GM23338 (cell line): ENCODE data around the gene COPS6. TPM values are rescaled to one million over a fixed set of nuclear protein-coding genes. Genes with fewer than 3 reads are reported as not detected.

ENCODE experiments used
- ATAC-seq: fragments of 200-7000 bp; cut with Tn5 transposase; 3 replicates; pipeline ENCODE4 v1.9.1; 2020
- DNase-seq: peaks from one replicate; pipeline ENCODE4 v3.0.0-alpha.2; 2015; ENCODE audit warnings: low spot score
- H2AFZ ChIP-seq: fragments of 200-600 bp; sonication (generic); 2 replicates; pipeline ENCODE4 v1.8.0; 2016; ENCODE audit warnings: antibody characterized with exemption, mild to moderate bottlenecking, moderate library complexity
- H3F3A ChIP-seq: fragments of 200-600 bp; sonication (generic); replicated peaks from 2 replicates; pipeline ENCODE4 v1.8.0; 2017; ENCODE audit warnings: antibody characterized with exemption, mixed run types, low read depth
- H3K27ac ChIP-seq: fragments of 200-600 bp; sonication (generic); 2 replicates; pipeline ENCODE4 v1.6.1; 2016; ENCODE audit warnings: low read depth
- H3K27me3 ChIP-seq: fragments of 200-600 bp; sonication (generic); 2 replicates; pipeline ENCODE4 v1.8.0; 2016; ENCODE audit warnings: mild to moderate bottlenecking, mixed run types, moderate library complexity; ENCODE audit not compliant: insufficient read depth
- H3K36me3 ChIP-seq: fragments of 200-600 bp; sonication (generic); 2 replicates; pipeline ENCODE4 v1.8.0; 2016; ENCODE audit warnings: mild to moderate bottlenecking; ENCODE audit not compliant: insufficient read depth
- H3K4me1 ChIP-seq: fragments of 200-600 bp; sonication (generic); 2 replicates; pipeline ENCODE4 v1.8.0; 2016; ENCODE audit warnings: mild to moderate bottlenecking, moderate library complexity; ENCODE audit not compliant: insufficient read depth
- H3K4me2 ChIP-seq: fragments of 200-600 bp; sonication (generic); 2 replicates; pipeline ENCODE4 v1.7.1; 2017; ENCODE audit warnings: mixed run types
- H3K4me3 ChIP-seq: fragments of 200-600 bp; sonication (generic); 2 replicates; pipeline ENCODE4 v1.6.1; 2016; ENCODE audit warnings: mixed run types
- H3K79me2 ChIP-seq: fragments of 200-600 bp; sonication (generic); replicated peaks from 2 replicates; pipeline ENCODE4 v1.8.0; 2017; ENCODE audit warnings: mild to moderate bottlenecking; ENCODE audit not compliant: insufficient read depth
- H3K9me2 ChIP-seq: fragments of 200-600 bp; sonication (generic); 2 replicates; pipeline ENCODE4 v1.8.0; 2017; ENCODE audit not compliant: insufficient read depth
- H4K20me1 ChIP-seq: fragments of 200-600 bp; sonication (generic); replicated peaks from 2 replicates; pipeline ENCODE4 v1.8.0; 2017; ENCODE audit warnings: mild to moderate bottlenecking; ENCODE audit not compliant: insufficient read depth
- H3K27ac Mint-ChIP-seq: 2 replicates; pipeline ENCODE4 v1.8.0; 2020; ENCODE audit warnings: inconsistent platforms, mild to moderate bottlenecking, moderate library complexity, mixed read lengths
- H3K27me3 Mint-ChIP-seq: 3 replicates; pipeline ENCODE4 v1.8.0; 2022; ENCODE audit warnings: low read depth, mild to moderate bottlenecking, moderate library complexity, mixed read lengths, inconsistent platforms; ENCODE audit not compliant: insufficient read depth, poor library complexity
- H3K36me3 Mint-ChIP-seq: 3 replicates; pipeline ENCODE4 v1.8.0; 2021; ENCODE audit warnings: low read depth, mild to moderate bottlenecking, inconsistent platforms, moderate library complexity, mixed read lengths
- H3K4me1 Mint-ChIP-seq: 3 replicates; pipeline ENCODE4 v1.8.0; 2020; ENCODE audit warnings: mild to moderate bottlenecking, inconsistent platforms, mixed read lengths
- H3K4me3 Mint-ChIP-seq: 3 replicates; pipeline ENCODE4 v1.8.0; 2021; ENCODE audit warnings: moderate library complexity, mild to moderate bottlenecking, inconsistent platforms, mixed read lengths
- H3K9me3 Mint-ChIP-seq: 3 replicates; pipeline ENCODE4 v1.8.0; 2020; ENCODE audit warnings: moderate library complexity, mild to moderate bottlenecking, inconsistent platforms, mixed read lengths
- CREB1 ChIP-seq: fragments of 250-450 bp; sonication (Bioruptor Pico); IDR thresholded peaks from 2 replicates; pipeline ENCODE4 v1.5.0; 2020; ENCODE audit warnings: low read depth, mild to moderate bottlenecking, moderate library complexity
- EZH2 ChIP-seq: fragments of 200-600 bp; sonication (generic); IDR thresholded peaks from one replicate; pipeline ENCODE4 v1.8.0; 2017; ENCODE audit warnings: antibody characterized with exemption, mild to moderate bottlenecking, low read depth; ENCODE audit not compliant: unreplicated experiment
- EZH2phosphoT487 ChIP-seq: fragments of 200-600 bp; sonication (generic); IDR thresholded peaks from one replicate; pipeline ENCODE4 v1.8.1; 2018; ENCODE audit warnings: antibody characterized with exemption; ENCODE audit not compliant: unreplicated experiment
- JUNB ChIP-seq: IDR thresholded peaks from one replicate; pipeline ENCODE4 v1.6.1; 2016; ENCODE audit warnings: antibody characterized with exemption; ENCODE audit not compliant: unreplicated experiment
- NANOG ChIP-seq: IDR thresholded peaks from 2 replicates; pipeline ENCODE4 v1.6.1; 2016; ENCODE audit warnings: antibody characterized with exemption, borderline replicate concordance
- POLR2AphosphoS5 ChIP-seq: IDR thresholded peaks from 2 replicates; pipeline ENCODE4 v1.6.1; 2016; ENCODE audit warnings: antibody characterized with exemption, low read depth
- STAT1 ChIP-seq: IDR thresholded peaks from one replicate; pipeline ENCODE4 v1.6.1; 2016; ENCODE audit warnings: antibody characterized with exemption; ENCODE audit not compliant: unreplicated experiment
- ZNF114 ChIP-seq: fragments of 250-450 bp; sonication (Bioruptor Pico); IDR thresholded peaks from 2 replicates; pipeline ENCODE4 v1.5.0; 2020; ENCODE audit warnings: mild to moderate bottlenecking, moderate library complexity
- ZNF331 ChIP-seq: fragments of 250-450 bp; sonication (Bioruptor Pico); IDR thresholded peaks from 2 replicates; pipeline ENCODE4 v1.5.0; 2020; ENCODE audit warnings: low read depth, mild to moderate bottlenecking, moderate library complexity
- polyA plus RNA-seq: library from polyadenylated mRNA; unstranded; fragments of >200 nt; fragmentation: Nextera tagmentation; extraction: Ambion mirVana; gene quantifications from 2 replicates; pipeline ENCODE4 v1.2.1, GENCODE V29; 2016
- total RNA-seq: library from RNA; depleted of rRNA; stranded (reverse); fragments of >200 nt; shearing (Covaris generic); gene quantifications from 2 replicates; pipeline ENCODE4 v1.2.3, GENCODE V29; 2014
- TF ChIP-seq, protein P1 (sequence below), 2 experiments: fragments of 200-600 bp in 1 of 2; sonication (generic) in 1 of 2; conservative IDR thresholded peaks; 2 replicates each; pipeline versions ENCODE4 v1.5.1 to v1.6.1; 2016 to 2017; ENCODE audit warnings: antibody characterized with exemption in 2 of 2, low read depth in 2 of 2, mild to moderate bottlenecking in 2 of 2, moderate library complexity in 1 of 2
- TF ChIP-seq, protein P2 (sequence below): fragments of 250-450 bp; sonication (Bioruptor Pico); IDR thresholded peaks from 2 replicates; pipeline ENCODE4 v1.5.0; 2020; ENCODE audit warnings: mild to moderate bottlenecking, moderate library complexity
- TF ChIP-seq, protein P3 (sequence below): IDR thresholded peaks from one replicate; pipeline ENCODE4 v1.6.1; 2018; ENCODE audit warnings: antibody characterized with exemption; ENCODE audit not compliant: unreplicated experiment
- TF ChIP-seq, protein P4 (sequence below): IDR thresholded peaks from 2 replicates; pipeline ENCODE4 v1.6.1; 2016; ENCODE audit warnings: antibody characterized with exemption

COPS6 gene
- total and polyA plus RNA-seq, 2 experiments from 2014 or later: 89.8 to 198 TPM

DNA sequence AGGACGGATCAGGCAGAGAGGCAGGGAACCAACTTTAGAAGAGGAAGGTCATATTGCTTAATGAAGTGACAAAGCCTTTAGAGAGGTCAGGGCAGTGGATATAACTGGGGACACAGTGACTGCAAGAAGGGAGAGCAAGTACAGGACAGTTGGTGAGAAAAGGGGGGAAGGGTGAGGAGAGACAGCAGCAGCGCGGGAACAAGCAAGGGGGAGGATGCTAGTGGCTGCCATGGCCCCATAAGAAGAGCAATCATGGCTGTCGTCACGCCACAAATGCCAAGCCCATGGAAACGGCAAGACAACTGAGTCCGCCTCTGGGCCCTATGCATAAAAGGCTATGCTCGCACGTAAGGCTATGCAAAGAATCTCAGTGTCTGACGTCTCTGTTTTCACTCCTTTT lies 16.3 kb upstream of the COPS6 start:
- no peak for DNase-seq
- TF ChIP-seq POLR2AphosphoS5 (no peak), EZH2phosphoT487 (no peak), JUNB (no peak), STAT1 (no peak), ZNF114 (no peak), CREB1 (CRISPR knock-in tag) (no peak), EZH2 (no peak), NANOG (no peak), ZNF331 (CRISPR knock-in tag) (no peak)
- TF ChIP-seq, protein P1, sequence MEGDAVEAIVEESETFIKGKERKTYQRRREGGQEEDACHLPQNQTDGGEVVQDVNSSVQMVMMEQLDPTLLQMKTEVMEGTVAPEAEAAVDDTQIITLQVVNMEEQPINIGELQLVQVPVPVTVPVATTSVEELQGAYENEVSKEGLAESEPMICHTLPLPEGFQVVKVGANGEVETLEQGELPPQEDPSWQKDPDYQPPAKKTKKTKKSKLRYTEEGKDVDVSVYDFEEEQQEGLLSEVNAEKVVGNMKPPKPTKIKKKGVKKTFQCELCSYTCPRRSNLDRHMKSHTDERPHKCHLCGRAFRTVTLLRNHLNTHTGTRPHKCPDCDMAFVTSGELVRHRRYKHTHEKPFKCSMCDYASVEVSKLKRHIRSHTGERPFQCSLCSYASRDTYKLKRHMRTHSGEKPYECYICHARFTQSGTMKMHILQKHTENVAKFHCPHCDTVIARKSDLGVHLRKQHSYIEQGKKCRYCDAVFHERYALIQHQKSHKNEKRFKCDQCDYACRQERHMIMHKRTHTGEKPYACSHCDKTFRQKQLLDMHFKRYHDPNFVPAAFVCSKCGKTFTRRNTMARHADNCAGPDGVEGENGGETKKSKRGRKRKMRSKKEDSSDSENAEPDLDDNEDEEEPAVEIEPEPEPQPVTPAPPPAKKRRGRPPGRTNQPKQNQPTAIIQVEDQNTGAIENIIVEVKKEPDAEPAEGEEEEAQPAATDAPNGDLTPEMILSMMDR (conservative IDR thresholded peaks at IDR 0.05; ENCODE audit: low read depth in 2 of 2): no peak
- TF ChIP-seq, protein P2, sequence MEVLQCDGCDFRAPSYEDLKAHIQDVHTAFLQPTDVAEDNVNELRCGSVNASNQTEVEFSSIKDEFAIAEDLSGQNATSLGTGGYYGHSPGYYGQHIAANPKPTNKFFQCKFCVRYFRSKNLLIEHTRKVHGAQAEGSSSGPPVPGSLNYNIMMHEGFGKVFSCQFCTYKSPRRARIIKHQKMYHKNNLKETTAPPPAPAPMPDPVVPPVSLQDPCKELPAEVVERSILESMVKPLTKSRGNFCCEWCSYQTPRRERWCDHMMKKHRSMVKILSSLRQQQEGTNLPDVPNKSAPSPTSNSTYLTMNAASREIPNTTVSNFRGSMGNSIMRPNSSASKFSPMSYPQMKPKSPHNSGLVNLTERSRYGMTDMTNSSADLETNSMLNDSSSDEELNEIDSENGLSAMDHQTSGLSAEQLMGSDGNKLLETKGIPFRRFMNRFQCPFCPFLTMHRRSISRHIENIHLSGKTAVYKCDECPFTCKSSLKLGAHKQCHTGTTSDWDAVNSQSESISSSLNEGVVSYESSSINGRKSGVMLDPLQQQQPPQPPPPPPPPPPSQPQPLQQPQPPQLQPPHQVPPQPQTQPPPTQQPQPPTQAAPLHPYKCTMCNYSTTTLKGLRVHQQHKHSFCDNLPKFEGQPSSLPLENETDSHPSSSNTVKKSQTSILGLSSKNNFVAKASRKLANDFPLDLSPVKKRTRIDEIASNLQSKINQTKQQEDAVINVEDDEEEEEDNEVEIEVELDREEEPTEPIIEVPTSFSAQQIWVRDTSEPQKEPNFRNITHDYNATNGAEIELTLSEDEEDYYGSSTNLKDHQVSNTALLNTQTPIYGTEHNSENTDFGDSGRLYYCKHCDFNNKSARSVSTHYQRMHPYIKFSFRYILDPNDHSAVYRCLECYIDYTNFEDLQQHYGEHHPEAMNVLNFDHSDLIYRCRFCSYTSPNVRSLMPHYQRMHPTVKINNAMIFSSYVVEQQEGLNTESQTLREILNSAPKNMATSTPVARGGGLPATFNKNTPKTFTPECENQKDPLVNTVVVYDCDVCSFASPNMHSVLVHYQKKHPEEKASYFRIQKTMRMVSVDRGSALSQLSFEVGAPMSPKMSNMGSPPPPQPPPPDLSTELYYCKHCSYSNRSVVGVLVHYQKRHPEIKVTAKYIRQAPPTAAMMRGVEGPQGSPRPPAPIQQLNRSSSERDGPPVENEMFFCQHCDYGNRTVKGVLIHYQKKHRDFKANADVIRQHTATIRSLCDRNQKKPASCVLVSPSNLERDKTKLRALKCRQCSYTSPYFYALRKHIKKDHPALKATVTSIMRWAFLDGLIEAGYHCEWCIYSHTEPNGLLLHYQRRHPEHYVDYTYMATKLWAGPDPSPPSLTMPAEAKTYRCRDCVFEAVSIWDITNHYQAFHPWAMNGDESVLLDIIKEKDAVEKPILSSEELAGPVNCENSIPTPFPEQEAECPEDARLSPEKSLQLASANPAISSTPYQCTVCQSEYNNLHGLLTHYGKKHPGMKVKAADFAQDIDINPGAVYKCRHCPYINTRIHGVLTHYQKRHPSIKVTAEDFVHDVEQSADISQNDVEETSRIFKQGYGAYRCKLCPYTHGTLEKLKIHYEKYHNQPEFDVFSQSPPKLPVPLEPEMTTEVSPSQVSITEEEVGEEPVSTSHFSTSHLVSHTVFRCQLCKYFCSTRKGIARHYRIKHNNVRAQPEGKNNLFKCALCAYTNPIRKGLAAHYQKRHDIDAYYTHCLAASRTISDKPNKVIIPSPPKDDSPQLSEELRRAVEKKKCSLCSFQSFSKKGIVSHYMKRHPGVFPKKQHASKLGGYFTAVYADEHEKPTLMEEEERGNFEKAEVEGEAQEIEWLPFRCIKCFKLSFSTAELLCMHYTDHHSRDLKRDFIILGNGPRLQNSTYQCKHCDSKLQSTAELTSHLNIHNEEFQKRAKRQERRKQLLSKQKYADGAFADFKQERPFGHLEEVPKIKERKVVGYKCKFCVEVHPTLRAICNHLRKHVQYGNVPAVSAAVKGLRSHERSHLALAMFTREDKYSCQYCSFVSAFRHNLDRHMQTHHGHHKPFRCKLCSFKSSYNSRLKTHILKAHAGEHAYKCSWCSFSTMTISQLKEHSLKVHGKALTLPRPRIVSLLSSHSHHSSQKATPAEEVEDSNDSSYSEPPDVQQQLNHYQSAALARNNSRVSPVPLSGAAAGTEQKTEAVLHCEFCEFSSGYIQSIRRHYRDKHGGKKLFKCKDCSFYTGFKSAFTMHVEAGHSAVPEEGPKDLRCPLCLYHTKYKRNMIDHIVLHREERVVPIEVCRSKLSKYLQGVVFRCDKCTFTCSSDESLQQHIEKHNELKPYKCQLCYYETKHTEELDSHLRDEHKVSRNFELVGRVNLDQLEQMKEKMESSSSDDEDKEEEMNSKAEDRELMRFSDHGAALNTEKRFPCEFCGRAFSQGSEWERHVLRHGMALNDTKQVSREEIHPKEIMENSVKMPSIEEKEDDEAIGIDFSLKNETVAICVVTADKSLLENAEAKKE: no peak
- TF ChIP-seq, protein P3, sequence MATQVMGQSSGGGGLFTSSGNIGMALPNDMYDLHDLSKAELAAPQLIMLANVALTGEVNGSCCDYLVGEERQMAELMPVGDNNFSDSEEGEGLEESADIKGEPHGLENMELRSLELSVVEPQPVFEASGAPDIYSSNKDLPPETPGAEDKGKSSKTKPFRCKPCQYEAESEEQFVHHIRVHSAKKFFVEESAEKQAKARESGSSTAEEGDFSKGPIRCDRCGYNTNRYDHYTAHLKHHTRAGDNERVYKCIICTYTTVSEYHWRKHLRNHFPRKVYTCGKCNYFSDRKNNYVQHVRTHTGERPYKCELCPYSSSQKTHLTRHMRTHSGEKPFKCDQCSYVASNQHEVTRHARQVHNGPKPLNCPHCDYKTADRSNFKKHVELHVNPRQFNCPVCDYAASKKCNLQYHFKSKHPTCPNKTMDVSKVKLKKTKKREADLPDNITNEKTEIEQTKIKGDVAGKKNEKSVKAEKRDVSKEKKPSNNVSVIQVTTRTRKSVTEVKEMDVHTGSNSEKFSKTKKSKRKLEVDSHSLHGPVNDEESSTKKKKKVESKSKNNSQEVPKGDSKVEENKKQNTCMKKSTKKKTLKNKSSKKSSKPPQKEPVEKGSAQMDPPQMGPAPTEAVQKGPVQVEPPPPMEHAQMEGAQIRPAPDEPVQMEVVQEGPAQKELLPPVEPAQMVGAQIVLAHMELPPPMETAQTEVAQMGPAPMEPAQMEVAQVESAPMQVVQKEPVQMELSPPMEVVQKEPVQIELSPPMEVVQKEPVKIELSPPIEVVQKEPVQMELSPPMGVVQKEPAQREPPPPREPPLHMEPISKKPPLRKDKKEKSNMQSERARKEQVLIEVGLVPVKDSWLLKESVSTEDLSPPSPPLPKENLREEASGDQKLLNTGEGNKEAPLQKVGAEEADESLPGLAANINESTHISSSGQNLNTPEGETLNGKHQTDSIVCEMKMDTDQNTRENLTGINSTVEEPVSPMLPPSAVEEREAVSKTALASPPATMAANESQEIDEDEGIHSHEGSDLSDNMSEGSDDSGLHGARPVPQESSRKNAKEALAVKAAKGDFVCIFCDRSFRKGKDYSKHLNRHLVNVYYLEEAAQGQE: no peak
- TF ChIP-seq, protein P4, sequence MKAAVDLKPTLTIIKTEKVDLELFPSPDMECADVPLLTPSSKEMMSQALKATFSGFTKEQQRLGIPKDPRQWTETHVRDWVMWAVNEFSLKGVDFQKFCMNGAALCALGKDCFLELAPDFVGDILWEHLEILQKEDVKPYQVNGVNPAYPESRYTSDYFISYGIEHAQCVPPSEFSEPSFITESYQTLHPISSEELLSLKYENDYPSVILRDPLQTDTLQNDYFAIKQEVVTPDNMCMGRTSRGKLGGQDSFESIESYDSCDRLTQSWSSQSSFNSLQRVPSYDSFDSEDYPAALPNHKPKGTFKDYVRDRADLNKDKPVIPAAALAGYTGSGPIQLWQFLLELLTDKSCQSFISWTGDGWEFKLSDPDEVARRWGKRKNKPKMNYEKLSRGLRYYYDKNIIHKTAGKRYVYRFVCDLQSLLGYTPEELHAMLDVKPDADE: no peak
- H3K27me3 Mint-ChIP-seq: peaks cover 28% of the 10 kb centered on the region
- peaks cover 89% of the 10 kb centered on the region for H3K9me3 Mint-ChIP-seq
- H3F3A ChIP-seq: peaks cover 51% of the 10 kb centered on the region
- no peak overlapping the region for H3K27ac ChIP-seq
- H3K36me3 Mint-ChIP-seq: peaks cover 100% of the 10 kb centered on the region
- 0 out of 2 replicates have a peak, but pooled peaks cover 5% of the 10 kb centered on the region for H3K27me3 ChIP-seq
- H3K4me1 Mint-ChIP-seq: no peaks in the 10 kb centered on the region
- peaks cover 33% of the 10 kb centered on the region for H3K79me2 ChIP-seq
- ATAC-seq: no peak
- H3K36me3 ChIP-seq: peaks cover 83% of the 10 kb centered on the region
- H3K27ac Mint-ChIP-seq: no peak overlapping the region
- H3K4me1 ChIP-seq: no peaks in the 10 kb centered on the region
- H2AFZ ChIP-seq: no peak overlapping the region
- no peak overlapping the region for H3K4me2 ChIP-seq
- H4K20me1 ChIP-seq: peaks cover 3% of the 10 kb centered on the region; the same call in 1 of the 2 replicates
- H3K4me3 Mint-ChIP-seq: no peak overlapping the region
- H3K4me3 ChIP-seq: no peak overlapping the region
- H3K9me2 ChIP-seq: no peaks in the 10 kb centered on the region
